RWPE2 (cell line): ENCODE measurements around the gene GRIN3B.

Experiments
- ATAC-seq: fragments of 200-7000 bp; cut with Tn5 transposase; 3 replicates; pipeline ENCODE4 v1.9.1; 2021; ENCODE audit warnings: low read depth
- DNase-seq: peaks from one replicate; pipeline ENCODE4 v3.0.0-alpha.2; 2020; ENCODE audit warnings: low spot score
- H3K27ac ChIP-seq: fragments of 450-650 bp; 2 replicates; pipeline ENCODE4 v1.5.1; 2017; ENCODE audit warnings: mild to moderate bottlenecking; ENCODE audit not compliant: poor library complexity, severe bottlenecking
- H3K27me3 ChIP-seq: fragments of 250-450 bp; sonication (Bioruptor Pico); 2 replicates; pipeline ENCODE4 v1.5.1; 2021; ENCODE audit warnings: mild to moderate bottlenecking, moderate library complexity; ENCODE audit not compliant: insufficient read depth, poor library complexity, severe bottlenecking
- H3K36me3 ChIP-seq: fragments of 250-450 bp; sonication (Bioruptor Pico); 2 replicates; pipeline ENCODE4 v1.5.1; 2020; ENCODE audit warnings: low read depth, mild to moderate bottlenecking, moderate library complexity
- H3K4me1 ChIP-seq: fragments of 250-450 bp; sonication (Bioruptor Pico); 2 replicates; pipeline ENCODE4 v1.5.1; 2021; ENCODE audit warnings: mild to moderate bottlenecking, moderate library complexity; ENCODE audit not compliant: insufficient read depth, poor library complexity, severe bottlenecking
- H3K4me3 ChIP-seq: fragments of 250-450 bp; sonication (Bioruptor Pico); 2 replicates; pipeline ENCODE4 v1.5.1; 2021; ENCODE audit warnings: mild to moderate bottlenecking, moderate library complexity; ENCODE audit not compliant: severe bottlenecking
- H3K9me3 ChIP-seq: fragments of 250-450 bp; sonication (Bioruptor Pico); 2 replicates; pipeline ENCODE4 v1.5.1; 2021; ENCODE audit warnings: mild to moderate bottlenecking, moderate library complexity; ENCODE audit not compliant: severe bottlenecking
- TF ChIP-seq, protein P1 (sequence below): fragments of 450-650 bp; IDR thresholded peaks from one replicate; pipeline ENCODE4 v1.5.1; 2017; ENCODE audit warnings: mild to moderate bottlenecking, moderate library complexity; ENCODE audit not compliant: poor library complexity, severe bottlenecking

GRIN3B gene

DNA sequence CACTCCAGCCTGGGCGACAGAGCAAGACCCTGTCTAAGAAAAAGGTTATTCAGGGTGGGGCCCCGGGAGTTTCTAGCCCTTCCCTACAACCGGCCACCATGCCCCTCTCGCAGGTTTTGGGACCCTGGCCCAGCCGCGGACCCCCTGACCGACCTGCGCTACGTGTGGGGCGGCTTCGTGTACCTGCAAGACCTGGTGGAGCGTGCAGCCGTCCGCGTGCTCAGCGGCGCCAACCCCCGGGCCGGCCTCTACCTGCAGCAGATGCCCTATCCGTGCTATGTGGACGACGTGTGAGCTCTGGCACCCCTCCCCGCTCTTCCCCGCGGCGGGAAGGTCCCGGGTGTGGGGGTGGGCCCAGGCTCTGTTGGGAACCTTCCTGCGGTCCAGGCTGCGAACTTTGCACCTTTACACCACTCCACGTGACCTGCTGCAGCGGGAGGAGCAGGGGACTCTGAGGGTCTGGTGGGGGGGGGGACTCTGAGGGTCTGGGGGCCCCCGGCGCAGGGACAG is 46.0 kb downstream of the GRIN3B start:
- no peaks in the 10 kb centered on the region for H3K4me1 ChIP-seq
- TF ChIP-seq, protein P1, sequence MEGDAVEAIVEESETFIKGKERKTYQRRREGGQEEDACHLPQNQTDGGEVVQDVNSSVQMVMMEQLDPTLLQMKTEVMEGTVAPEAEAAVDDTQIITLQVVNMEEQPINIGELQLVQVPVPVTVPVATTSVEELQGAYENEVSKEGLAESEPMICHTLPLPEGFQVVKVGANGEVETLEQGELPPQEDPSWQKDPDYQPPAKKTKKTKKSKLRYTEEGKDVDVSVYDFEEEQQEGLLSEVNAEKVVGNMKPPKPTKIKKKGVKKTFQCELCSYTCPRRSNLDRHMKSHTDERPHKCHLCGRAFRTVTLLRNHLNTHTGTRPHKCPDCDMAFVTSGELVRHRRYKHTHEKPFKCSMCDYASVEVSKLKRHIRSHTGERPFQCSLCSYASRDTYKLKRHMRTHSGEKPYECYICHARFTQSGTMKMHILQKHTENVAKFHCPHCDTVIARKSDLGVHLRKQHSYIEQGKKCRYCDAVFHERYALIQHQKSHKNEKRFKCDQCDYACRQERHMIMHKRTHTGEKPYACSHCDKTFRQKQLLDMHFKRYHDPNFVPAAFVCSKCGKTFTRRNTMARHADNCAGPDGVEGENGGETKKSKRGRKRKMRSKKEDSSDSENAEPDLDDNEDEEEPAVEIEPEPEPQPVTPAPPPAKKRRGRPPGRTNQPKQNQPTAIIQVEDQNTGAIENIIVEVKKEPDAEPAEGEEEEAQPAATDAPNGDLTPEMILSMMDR = no peak
- H3K27ac ChIP-seq = no peak overlapping the region

GRCh38 chr19:1046836-1047695 is 46.8 kb downstream of the GRIN3B start:
- Histone ChIP-seq H3K27ac (no peak overlapping the region), H3K4me3 (no peak overlapping the region), H3K27me3 (no peaks in the 10 kb centered on the region), H3K36me3 (peaks cover 6% of the 10 kb centered on the region; the same call in 1 of the 2 replicates), H3K9me3 (no peaks in the 10 kb centered on the region), H3K4me1 (no peaks in the 10 kb centered on the region)
- TF ChIP-seq, protein P1 = no peak
- DNase-seq (no peak), ATAC-seq (no peak)

More for the DNA sequence above, 46.0 kb downstream of the GRIN3B start:
- H3K9me3 ChIP-seq = no peaks in the 10 kb centered on the region
- H3K4me3 ChIP-seq = no peak overlapping the region
- DNase-seq (no peak), ATAC-seq (no peak)
- peaks cover 6% of the 10 kb centered on the region; the same call in 1 of the 2 replicates for H3K36me3 ChIP-seq
- no peaks in the 10 kb centered on the region for H3K27me3 ChIP-seq

DNA sequence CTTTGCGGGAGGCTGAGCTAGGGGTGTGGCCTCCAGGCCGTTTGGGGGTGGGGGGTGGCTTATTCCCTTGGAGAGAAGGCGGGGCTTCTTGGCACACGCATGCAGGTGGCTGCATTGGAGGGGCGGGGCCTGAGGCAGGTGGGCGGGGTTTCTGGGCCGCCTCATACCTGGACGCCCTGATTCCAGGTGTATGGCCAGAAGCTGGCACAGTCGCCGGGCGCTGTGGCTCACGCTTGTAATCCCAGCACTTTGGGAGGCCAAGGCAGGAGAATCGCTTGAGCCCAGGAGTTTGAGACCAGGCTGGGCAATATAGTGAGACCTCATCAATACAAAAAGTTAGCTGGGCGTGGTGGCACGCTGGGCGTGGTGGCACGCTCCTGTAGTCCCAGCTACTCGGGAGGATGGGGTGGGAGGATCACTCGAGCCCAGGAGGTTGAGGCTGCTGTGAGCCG is 47.5 kb downstream of the GRIN3B start:
- no peak for ATAC-seq

DNA sequence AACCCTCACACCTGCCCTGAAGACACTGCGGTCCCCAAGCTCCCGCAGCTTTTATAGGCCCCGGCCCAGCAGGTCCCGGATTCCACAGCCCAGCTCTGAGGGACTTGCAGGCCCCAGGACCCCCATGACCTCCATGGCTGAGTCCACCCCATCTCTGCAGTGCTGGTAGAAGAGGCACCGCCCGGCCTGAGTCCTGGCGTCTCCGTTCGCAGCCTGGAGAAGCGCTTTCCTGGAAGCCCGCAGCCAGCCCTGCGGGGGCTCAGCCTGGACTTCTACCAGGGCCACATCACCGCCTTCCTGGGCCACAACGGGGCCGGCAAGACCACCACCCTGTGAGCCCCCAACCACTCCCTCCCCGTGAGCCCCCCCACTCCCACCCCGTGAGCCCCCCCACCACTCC is 48.9 kb downstream of the GRIN3B start:
- no peaks in the 10 kb centered on the region for H3K36me3 ChIP-seq
- no peak overlapping the region for H3K27ac ChIP-seq
- no peaks in the 10 kb centered on the region for H3K27me3 ChIP-seq
- H3K9me3 ChIP-seq = no peaks in the 10 kb centered on the region
- no peak for DNase-seq
- H3K4me3 ChIP-seq = no peak overlapping the region
- H3K4me1 ChIP-seq = no peaks in the 10 kb centered on the region
- TF ChIP-seq, protein P1 = no peak
- ATAC-seq = no peak

More for the DNA sequence above, 47.5 kb downstream of the GRIN3B start:
- DNase-seq = no peak
- Histone ChIP-seq H3K4me1 (no peaks in the 10 kb centered on the region), H3K36me3 (no peaks in the 10 kb centered on the region), H3K4me3 (no peak overlapping the region), H3K27ac (no peak overlapping the region), H3K9me3 (no peaks in the 10 kb centered on the region), H3K27me3 (no peaks in the 10 kb centered on the region)
- TF ChIP-seq, protein P1 = no peak

GRCh38 chr19:1049800-1050199 is 49.6 kb downstream of the GRIN3B start:
- Histone ChIP-seq H3K9me3 (no peaks in the 10 kb centered on the region), H3K36me3 (no peaks in the 10 kb centered on the region), H3K4me3 (no peak overlapping the region), H3K27ac (no peak overlapping the region), H3K4me1 (no peaks in the 10 kb centered on the region), H3K27me3 (no peaks in the 10 kb centered on the region)
- ATAC-seq = no peak
- DNase-seq = no peak
- TF ChIP-seq, protein P1 = no peak
